Neural crest cell (in vitro differentiated cells): ENCODE data around the gene TLCD3B. TPM values are rescaled to one million over a fixed set of nuclear protein-coding genes. Genes with fewer than 3 reads are reported as not detected.

Experiments
- DNase-seq: peaks from one replicate; pipeline ENCODE4 v3.0.0; 2021; ENCODE audit warnings: low read depth, mixed read lengths, low spot score
- H3K27ac Mint-ChIP-seq: one replicate; pipeline ENCODE4 v1.8.0; 2021; ENCODE audit warnings: mild to moderate bottlenecking, mixed read lengths; ENCODE audit not compliant: unreplicated experiment
- H3K27me3 Mint-ChIP-seq: 2 replicates; pipeline ENCODE4 v1.8.0; 2021; ENCODE audit warnings: low read depth, mild to moderate bottlenecking, mixed read lengths
- H3K36me3 Mint-ChIP-seq: 2 replicates; pipeline ENCODE4 v1.8.0; 2021; ENCODE audit warnings: low read depth, mild to moderate bottlenecking, mixed read lengths
- H3K4me1 Mint-ChIP-seq: 2 replicates; pipeline ENCODE4 v1.8.0; 2021; ENCODE audit warnings: mixed read lengths
- H3K4me3 Mint-ChIP-seq: one replicate; pipeline ENCODE4 v1.8.0; 2021; ENCODE audit warnings: mild to moderate bottlenecking, mixed read lengths
- H3K9me3 Mint-ChIP-seq: 2 replicates; pipeline ENCODE4 v1.8.0; 2021; ENCODE audit warnings: mixed read lengths
- total RNA-seq: library from RNA; stranded (reverse); gene quantifications from 2 replicates; pipeline ENCODE4 v1.2.1, GENCODE V29; 2021
- TF ChIP-seq, protein P1 (sequence below): fragments of 200-600 bp; sonication (generic); conservative IDR thresholded peaks from 2 replicates; pipeline ENCODE4 v1.5.0; 2021; ENCODE audit warnings: antibody characterized with exemption, mild to moderate bottlenecking

TLCD3B gene
- total RNA-seq, 1 donor from 2014 or later: 14.2 TPM

GRCh38 chr16:29986231-29986630 is 44.8 kb downstream of the TLCD3B start:
- no peak for DNase-seq
- H3K9me3 Mint-ChIP-seq: no peaks in the 10 kb centered on the region
- H3K27me3 Mint-ChIP-seq: no peaks in the 10 kb centered on the region
- TF ChIP-seq, protein P1, sequence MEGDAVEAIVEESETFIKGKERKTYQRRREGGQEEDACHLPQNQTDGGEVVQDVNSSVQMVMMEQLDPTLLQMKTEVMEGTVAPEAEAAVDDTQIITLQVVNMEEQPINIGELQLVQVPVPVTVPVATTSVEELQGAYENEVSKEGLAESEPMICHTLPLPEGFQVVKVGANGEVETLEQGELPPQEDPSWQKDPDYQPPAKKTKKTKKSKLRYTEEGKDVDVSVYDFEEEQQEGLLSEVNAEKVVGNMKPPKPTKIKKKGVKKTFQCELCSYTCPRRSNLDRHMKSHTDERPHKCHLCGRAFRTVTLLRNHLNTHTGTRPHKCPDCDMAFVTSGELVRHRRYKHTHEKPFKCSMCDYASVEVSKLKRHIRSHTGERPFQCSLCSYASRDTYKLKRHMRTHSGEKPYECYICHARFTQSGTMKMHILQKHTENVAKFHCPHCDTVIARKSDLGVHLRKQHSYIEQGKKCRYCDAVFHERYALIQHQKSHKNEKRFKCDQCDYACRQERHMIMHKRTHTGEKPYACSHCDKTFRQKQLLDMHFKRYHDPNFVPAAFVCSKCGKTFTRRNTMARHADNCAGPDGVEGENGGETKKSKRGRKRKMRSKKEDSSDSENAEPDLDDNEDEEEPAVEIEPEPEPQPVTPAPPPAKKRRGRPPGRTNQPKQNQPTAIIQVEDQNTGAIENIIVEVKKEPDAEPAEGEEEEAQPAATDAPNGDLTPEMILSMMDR: no peak
- no peak overlapping the region for H3K4me3 Mint-ChIP-seq
- no peak overlapping the region for H3K27ac Mint-ChIP-seq
- peaks cover 13% of the 10 kb centered on the region for H3K4me1 Mint-ChIP-seq
- H3K36me3 Mint-ChIP-seq: peaks cover 12% of the 10 kb centered on the region

DNA sequence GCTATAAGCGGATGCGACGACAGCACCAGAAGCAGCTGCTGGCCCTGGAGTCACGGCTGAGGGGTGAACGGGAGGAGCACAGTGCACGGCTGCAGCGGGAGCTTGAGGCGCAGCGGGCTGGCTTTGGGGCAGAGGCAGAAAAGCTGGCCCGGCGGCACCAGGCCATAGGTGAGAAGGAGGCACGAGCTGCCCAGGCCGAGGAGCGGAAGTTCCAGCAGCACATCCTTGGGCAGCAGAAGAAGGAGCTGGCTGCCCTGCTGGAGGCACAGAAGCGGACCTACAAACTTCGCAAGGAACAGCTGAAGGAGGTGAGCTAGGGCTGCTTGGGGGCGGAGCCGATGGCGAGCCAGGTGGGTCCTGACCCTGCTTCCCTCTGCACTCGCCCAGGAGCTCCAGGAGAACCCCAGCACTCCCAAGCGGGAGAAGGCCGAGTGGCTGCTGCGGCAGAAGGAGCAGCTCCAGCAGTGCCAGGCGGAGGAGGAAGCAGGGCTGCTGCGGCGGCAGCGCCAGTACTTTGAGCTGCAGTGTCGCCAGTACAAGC is 45.7 kb downstream of the TLCD3B start:
- TF ChIP-seq, protein P1: no peak
- H3K4me3 Mint-ChIP-seq: no peak overlapping the region
- no peaks in the 10 kb centered on the region for H3K27me3 Mint-ChIP-seq
- no peak for DNase-seq
- no peaks in the 10 kb centered on the region for H3K9me3 Mint-ChIP-seq
- H3K27ac Mint-ChIP-seq: peak overlapping the region; percentile 27
- peaks cover 13% of the 10 kb centered on the region for H3K36me3 Mint-ChIP-seq
- peaks cover 13% of the 10 kb centered on the region for H3K4me1 Mint-ChIP-seq

DNA sequence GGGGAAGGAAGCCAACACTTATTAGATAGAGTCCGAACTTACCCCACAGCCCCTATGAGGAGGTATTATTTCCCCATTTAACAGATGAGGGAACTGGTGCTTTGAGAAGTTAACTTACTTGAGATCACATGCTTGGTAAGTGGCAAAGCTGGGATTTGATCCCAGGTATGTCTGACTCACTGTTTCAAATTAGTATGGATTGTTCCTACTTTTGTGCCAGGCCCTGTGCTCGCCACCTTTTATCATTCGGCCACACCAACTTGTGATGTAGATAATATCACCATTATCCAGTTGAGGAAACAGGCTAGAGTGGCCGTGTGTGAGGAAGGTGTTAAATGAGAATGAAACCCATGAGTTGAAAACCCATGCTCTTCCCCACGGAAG is 46.3 kb downstream of the TLCD3B start:
- Mint-ChIP-seq H3K36me3 (peaks cover 13% of the 10 kb centered on the region), H3K27me3 (no peaks in the 10 kb centered on the region), H3K27ac (no peak overlapping the region), H3K9me3 (no peaks in the 10 kb centered on the region), H3K4me3 (no peak overlapping the region), H3K4me1 (peaks cover 13% of the 10 kb centered on the region)
- DNase-seq: no peak
- TF ChIP-seq, protein P1: no peak

GRCh38 chr16:29984137-29984763 is 46.8 kb downstream of the TLCD3B start:
- H3K36me3 Mint-ChIP-seq: peaks cover 13% of the 10 kb centered on the region
- no peaks in the 10 kb centered on the region for H3K27me3 Mint-ChIP-seq
- TF ChIP-seq, protein P1: no peak
- DNase-seq: no peak
- H3K4me3 Mint-ChIP-seq: no peak overlapping the region
- no peak overlapping the region for H3K27ac Mint-ChIP-seq
- no peaks in the 10 kb centered on the region for H3K9me3 Mint-ChIP-seq
- peaks cover 13% of the 10 kb centered on the region for H3K4me1 Mint-ChIP-seq

DNA sequence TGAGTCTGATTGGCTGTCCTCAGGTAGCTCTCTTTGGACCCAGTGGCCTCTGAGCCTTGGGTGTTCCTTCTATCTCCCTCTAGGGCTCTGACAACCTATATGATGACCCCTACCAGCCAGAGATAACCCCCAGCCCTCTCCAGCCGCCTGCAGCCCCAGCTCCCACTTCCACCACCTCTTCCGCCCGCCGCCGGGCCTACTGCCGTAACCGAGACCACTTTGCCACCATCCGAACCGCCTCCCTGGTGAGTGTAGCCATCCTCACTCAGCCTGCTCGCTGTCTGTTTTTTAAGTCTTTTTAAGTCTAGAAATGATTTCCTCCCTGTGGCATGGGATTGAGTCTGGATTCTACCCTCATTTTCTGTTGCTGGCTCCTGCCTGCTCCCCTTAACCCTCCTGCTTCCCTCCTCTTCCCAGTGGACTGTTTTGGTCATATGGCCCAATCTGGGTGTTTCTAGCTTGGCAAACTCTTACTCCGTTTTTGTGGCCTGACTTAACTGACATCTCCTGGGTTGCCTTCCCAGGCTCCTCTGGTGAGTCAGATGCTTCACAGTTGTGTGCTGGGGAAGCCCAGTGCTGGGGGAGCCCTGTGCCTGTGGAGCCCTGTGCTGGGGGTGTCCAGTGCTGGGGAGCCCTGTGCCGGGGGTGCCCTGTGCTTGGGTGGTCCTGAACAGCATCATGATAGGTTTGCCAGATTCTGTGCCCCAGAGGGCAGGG is 47.5 kb downstream of the TLCD3B start:
- Mint-ChIP-seq H3K4me3 (no peak overlapping the region), H3K4me1 (peaks cover 8% of the 10 kb centered on the region), H3K36me3 (peaks cover 16% of the 10 kb centered on the region), H3K27ac (no peak overlapping the region), H3K27me3 (no peaks in the 10 kb centered on the region), H3K9me3 (no peaks in the 10 kb centered on the region)
- TF ChIP-seq, protein P1: no peak
- no peak for DNase-seq
